ENCODE results near the gene KIF1A.

Gene KIF1A

GRCh38 chr2:240817496-240818292, 2.3 kb downstream of the KIF1A start:
- DNase-seq = no peak

- DNase-seq = no peak
Measured at GRCh38 chr2:240816584-240817495, 3.2 kb downstream of the KIF1A start.

- DNase-seq = no peak
Measured at GRCh38 chr2:240815761-240816583, 4.0 kb downstream of the KIF1A start.

- no peak for DNase-seq
Measured at GRCh38 chr2:240814946-240815760, 4.9 kb downstream of the KIF1A start.

- no peak for DNase-seq
Measured at GRCh38 chr2:240814280-240814679, 5.7 kb downstream of the KIF1A start.

DNA sequence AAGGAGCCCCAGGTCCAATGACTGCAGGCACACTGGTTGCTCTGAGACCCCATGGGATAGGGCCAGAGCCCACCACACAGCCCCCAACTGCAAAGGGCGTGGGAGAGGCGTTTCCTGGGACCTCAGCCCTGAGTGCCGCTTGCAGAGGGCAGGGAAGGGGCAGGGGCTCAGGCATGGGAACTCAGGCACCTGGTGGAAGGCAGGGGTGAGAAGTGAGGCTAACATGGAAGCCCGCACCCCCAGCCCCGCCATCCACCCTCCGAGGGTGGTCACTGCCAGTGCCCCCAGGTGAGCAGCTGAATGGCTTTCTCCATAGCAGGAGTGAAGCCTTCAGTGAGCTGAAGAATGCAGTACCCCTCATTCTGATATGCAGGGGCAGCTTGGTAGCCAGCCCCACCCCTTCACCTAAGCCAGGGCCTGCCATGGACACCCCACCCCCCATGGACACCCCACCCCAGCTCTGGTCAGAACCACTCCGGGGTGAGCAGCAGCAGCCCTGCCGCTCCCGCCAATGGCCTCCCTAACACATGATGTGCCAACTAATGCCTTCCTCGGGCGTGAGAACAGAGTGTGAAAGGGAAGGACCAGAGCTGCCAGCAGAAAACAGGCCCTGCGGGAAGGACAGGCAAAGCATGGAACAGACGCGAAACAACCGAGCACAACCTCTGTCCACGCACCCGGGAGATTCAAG, 6.6 kb downstream of the KIF1A start:
- no peak for DNase-seq

DNA sequence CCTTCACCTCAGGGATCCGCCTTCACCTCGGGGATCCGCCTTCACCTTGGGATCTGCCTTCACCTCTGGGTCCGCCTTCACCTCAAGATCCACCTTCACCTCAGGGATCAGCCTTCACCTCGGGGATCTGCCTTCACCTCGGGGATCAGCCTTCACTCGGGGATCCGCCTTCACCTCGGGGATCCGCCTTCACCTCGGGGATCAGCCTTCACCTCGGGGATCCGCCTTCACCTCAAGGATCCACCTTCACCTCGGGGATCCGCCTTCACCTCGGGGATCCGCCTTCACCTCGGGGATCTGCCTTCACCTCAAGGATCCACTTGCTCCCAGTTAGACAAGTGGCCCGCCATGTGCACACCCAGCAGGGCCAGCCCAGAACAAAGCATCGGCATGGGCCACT, 7.3 kb downstream of the KIF1A start:
- DNase-seq = no peak

- no peak for DNase-seq
Measured at GRCh38 chr2:240812301-240812680, 7.7 kb downstream of the KIF1A start.

DNA sequence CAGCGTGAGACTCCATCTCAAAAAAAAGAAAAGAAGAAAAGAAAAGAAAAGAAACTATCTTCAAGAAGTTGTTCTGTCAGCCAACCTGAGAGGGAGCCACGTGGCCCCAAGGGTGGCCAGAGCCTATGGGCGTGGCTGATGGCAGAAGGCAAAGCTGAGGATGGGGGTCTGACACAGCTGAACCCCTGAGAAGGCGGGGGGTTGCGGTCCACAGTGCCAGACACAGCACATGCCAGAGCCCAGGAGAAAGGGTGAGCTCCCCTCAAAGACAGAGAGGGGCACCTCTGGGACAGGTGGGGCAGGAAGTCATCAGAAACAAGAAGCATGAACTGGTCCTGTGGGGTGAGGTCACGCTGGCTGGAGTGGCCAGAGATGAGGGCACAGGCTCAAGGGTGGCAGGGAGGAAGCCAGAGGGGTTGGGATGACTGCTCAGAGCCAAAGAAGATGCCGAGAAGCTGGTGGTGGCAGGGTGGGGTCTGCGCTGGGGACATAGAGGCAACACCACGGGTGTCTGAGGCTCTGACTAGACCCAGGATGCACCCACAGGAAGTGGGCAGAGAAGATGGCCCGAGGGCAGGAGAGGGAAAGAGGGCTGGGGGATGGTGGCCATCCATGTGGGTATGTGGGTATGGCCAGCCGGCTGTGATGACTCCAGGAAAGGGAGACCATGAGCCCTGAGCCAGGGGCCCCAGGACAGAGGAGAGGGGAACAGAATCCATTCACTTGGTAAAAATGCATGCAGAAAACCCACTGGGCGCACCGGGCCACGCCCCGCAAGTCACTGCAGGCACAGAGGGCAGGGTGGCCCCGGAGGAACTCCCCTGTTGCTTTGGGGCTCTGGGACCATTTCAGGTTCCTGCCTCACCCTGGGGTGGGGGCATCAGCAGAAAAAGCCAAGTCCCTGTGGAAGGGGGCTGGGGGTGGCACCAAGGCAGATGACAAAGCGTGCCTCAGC, 8.4 kb downstream of the KIF1A start:
- DNase-seq = no peak

DNA sequence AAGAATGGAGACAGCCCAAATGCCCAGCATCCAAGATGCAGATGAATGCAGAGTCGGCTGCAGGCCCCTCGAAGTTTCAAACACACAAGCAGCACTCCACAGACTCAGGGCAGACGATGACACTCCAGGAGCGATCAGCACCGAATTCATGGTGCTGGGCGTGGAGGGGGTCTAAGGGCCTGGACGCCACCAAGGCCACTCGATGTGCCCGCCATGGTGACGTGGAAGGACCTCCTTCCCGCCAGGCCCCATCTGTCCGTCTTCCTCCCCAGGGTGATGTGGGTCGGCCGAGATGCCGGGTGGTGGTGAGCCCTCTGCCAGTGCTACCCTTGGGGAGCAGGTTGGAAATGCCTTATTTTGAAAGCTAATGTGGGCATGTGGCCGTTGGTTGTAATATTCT, 9.4 kb downstream of the KIF1A start:
- DNase-seq = no peak

GRCh38 chr2:240810199-240810598, 9.8 kb downstream of the KIF1A start:
- no peak for DNase-seq

GRCh38 chr2:240809276-240809675, 10.7 kb downstream of the KIF1A start:
- no peak for DNase-seq

- DNase-seq = no peak
Measured at GRCh38 chr2:240806459-240806858, 13.6 kb downstream of the KIF1A start.

DNA sequence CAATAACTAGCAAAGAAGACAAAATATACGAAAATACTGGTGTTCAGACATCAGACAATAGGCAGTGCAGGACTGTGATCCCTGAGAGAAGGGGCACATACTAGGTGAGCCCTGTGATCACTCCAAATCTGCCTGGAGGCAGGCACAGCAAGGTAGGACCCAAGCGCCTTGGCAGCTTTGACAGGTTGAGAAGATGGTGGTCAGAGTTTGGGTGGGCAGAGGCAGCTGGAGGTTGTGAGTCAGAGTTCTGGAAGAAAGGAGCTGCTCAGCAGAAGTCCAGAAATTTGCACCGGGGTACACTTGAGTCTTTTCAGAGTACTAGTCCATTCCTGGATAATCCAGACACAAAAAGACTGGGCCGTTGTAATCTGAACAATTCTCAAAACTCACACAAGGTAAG, 14.0 kb downstream of the KIF1A start:
- no peak for DNase-seq

DNA sequence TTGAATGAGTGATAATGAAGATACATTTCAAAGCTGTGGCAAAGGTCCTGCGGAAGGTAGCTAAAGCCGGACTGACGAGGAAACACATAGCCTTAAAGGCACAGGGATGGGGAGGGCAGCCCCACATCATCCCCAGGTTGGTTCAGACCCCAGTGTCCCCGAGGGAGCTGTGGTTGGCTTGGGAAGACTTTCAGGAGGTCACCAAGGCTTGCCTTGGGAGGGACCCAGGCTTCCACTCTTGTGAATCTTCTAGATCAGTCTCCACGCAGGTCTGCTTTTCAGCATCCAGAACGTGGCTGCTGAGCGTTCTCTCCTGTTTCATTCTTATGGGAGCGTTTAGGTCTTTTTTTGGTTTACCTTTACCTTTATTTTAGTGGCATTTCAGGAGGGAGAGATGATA, 16.8 kb downstream of the KIF1A start:
- no peak for DNase-seq

- DNase-seq = no peak
Measured at GRCh38 chr2:240799033-240799820, 20.8 kb downstream of the KIF1A start.

- no peak for DNase-seq
Measured at GRCh38 chr2:240798327-240798905, 21.6 kb downstream of the KIF1A start.

DNA sequence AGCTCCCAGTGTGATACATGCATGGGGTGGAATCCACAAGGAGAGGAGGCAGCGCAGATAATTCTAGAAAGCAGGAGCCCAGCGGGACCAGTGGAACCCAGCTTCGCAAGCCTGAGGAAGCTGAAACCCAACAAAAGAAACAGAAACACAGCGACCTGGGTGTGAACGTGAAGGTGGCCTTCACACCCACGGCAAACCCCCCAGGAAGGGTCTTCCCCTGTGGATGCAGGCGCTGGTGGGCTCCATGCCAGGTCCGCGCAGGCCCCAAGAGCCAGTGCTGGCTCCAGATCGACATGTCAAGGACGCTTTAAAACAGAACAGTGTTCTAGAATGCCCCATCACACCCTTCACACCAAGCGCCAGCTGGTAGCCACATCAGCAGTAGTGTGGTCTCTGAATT, 22.1 kb downstream of the KIF1A start:
- DNase-seq = no peak

DNA sequence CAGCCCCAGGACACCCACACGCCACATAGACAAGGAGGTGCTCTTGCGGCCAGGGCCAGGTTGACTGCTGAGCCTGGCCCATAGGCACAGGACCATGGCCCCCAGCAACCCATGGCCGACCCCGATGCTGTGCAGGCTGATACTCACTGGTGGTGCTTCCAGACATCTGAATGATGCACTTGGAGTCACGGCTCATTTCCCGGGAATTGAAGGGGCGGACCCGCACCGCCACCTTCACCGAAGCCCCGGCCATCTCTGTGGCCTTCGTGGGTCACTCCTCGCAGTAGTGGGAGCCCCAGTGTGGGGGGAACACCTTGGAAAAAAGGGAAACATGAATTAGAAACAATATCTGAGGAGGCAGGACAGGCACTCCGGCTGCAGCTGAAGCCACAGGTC, 22.5 kb downstream of the KIF1A start:
- no peak for DNase-seq
